ENCODE data around the gene MYLK.

The MYLK gene

GRCh38 chr3:123692671-123693070 lies 191.5 kb downstream of the MYLK start:
- no peak overlapping the region for H3K4me3 ChIP-seq
- DNase-seq (ENCODE audit: low read depth, low spot score): no peak
- no peaks in the 10 kb centered on the region for H3K36me3 ChIP-seq (ENCODE audit: insufficient read depth, low read length)
- H3K9me3 ChIP-seq (ENCODE audit: low read depth, low read length): no peaks in the 10 kb centered on the region
- no peak overlapping the region for H3K27ac ChIP-seq
- TF ChIP-seq FOXP2 (optimal IDR thresholded peaks at IDR 0.05; ENCODE audit: control extremely low read depth, extremely low read length, insufficient read depth): no peak
- no peak for TF ChIP-seq POLR2AphosphoS5 (IDR thresholded peaks at IDR 0.05; ENCODE audit: borderline replicate concordance, low read depth, low read length)
- no peak for TF ChIP-seq EZH2 (IDR thresholded peaks at IDR 0.05)
- H3K9ac ChIP-seq (ENCODE audit: insufficient read length): no peak overlapping the region

GRCh38 chr3:123692041-123692440 lies 192.1 kb downstream of the MYLK start:
- Histone ChIP-seq H3K36me3 (ENCODE audit: insufficient read depth, low read length) (no peaks in the 10 kb centered on the region), H3K9ac (ENCODE audit: insufficient read length) (no peak overlapping the region), H3K4me3 (no peak overlapping the region), H3K9me3 (ENCODE audit: low read depth, low read length) (no peaks in the 10 kb centered on the region), H3K27ac (no peak overlapping the region)
- DNase-seq (ENCODE audit: low read depth, low spot score): no peak
- TF ChIP-seq POLR2AphosphoS5 (IDR thresholded peaks at IDR 0.05; ENCODE audit: borderline replicate concordance, low read depth, low read length) (no peak), FOXP2 (optimal IDR thresholded peaks at IDR 0.05; ENCODE audit: control extremely low read depth, extremely low read length, insufficient read depth) (no peak), EZH2 (IDR thresholded peaks at IDR 0.05) (no peak)

GRCh38 chr3:123689831-123690230 lies 194.3 kb downstream of the MYLK start:
- TF ChIP-seq POLR2AphosphoS5 (IDR thresholded peaks at IDR 0.05; ENCODE audit: borderline replicate concordance, low read depth, low read length) (no peak), FOXP2 (optimal IDR thresholded peaks at IDR 0.05; ENCODE audit: control extremely low read depth, extremely low read length, insufficient read depth) (no peak), EZH2 (IDR thresholded peaks at IDR 0.05) (no peak)
- no peaks in the 10 kb centered on the region for H3K9me3 ChIP-seq (ENCODE audit: low read depth, low read length)
- no peak overlapping the region for H3K4me3 ChIP-seq
- H3K27ac ChIP-seq: no peak overlapping the region
- no peaks in the 10 kb centered on the region for H3K36me3 ChIP-seq (ENCODE audit: insufficient read depth, low read length)
- no peak for DNase-seq (ENCODE audit: low read depth, low spot score)
- H3K9ac ChIP-seq (ENCODE audit: insufficient read length): no peak overlapping the region

GRCh38 chr3:123688241-123688747 lies 195.8 kb downstream of the MYLK start:
- TF ChIP-seq EZH2 (IDR thresholded peaks at IDR 0.05) (no peak), POLR2AphosphoS5 (IDR thresholded peaks at IDR 0.05; ENCODE audit: borderline replicate concordance, low read depth, low read length) (no peak)
- DNase-seq (ENCODE audit: low read depth, low spot score): no peak
- H3K36me3 ChIP-seq (ENCODE audit: insufficient read depth, low read length): no peaks in the 10 kb centered on the region
- H3K4me3 ChIP-seq: no peak overlapping the region
- no peak overlapping the region for H3K9ac ChIP-seq (ENCODE audit: insufficient read length)
- no peak overlapping the region for H3K27ac ChIP-seq
- no peaks in the 10 kb centered on the region for H3K9me3 ChIP-seq (ENCODE audit: low read depth, low read length)

- DNase-seq (ENCODE audit: low read depth, low spot score): no peak
- H3K27ac ChIP-seq: no peak overlapping the region
- no peaks in the 10 kb centered on the region for H3K36me3 ChIP-seq (ENCODE audit: insufficient read depth, low read length)
- no peak overlapping the region for H3K4me3 ChIP-seq
- TF ChIP-seq EZH2 (IDR thresholded peaks at IDR 0.05) (no peak), FOXP2 (optimal IDR thresholded peaks at IDR 0.05; ENCODE audit: control extremely low read depth, extremely low read length, insufficient read depth) (no peak), POLR2AphosphoS5 (IDR thresholded peaks at IDR 0.05; ENCODE audit: borderline replicate concordance, low read depth, low read length) (no peak)
- H3K9ac ChIP-seq (ENCODE audit: insufficient read length): no peak overlapping the region
- no peaks in the 10 kb centered on the region for H3K9me3 ChIP-seq (ENCODE audit: low read depth, low read length)
These were observed 196.8 kb downstream of the MYLK start for GRCh38 chr3:123687286-123687685.

GRCh38 chr3:123686251-123686650 lies 197.9 kb downstream of the MYLK start:
- no peak overlapping the region for H3K4me3 ChIP-seq
- no peak overlapping the region for H3K27ac ChIP-seq
- TF ChIP-seq EZH2 (IDR thresholded peaks at IDR 0.05) (no peak), POLR2AphosphoS5 (IDR thresholded peaks at IDR 0.05; ENCODE audit: borderline replicate concordance, low read depth, low read length) (no peak), FOXP2 (optimal IDR thresholded peaks at IDR 0.05; ENCODE audit: control extremely low read depth, extremely low read length, insufficient read depth) (no peak)
- no peak overlapping the region for H3K9ac ChIP-seq (ENCODE audit: insufficient read length)
- no peak for DNase-seq (ENCODE audit: low read depth, low spot score)
- H3K36me3 ChIP-seq (ENCODE audit: insufficient read depth, low read length): no peaks in the 10 kb centered on the region
- no peaks in the 10 kb centered on the region for H3K9me3 ChIP-seq (ENCODE audit: low read depth, low read length)

GRCh38 chr3:123685780-123686179 lies 198.4 kb downstream of the MYLK start:
- TF ChIP-seq FOXP2 (optimal IDR thresholded peaks at IDR 0.05; ENCODE audit: control extremely low read depth, extremely low read length, insufficient read depth) (no peak), EZH2 (IDR thresholded peaks at IDR 0.05) (no peak)
- H3K36me3 ChIP-seq (ENCODE audit: insufficient read depth, low read length): no peaks in the 10 kb centered on the region
- H3K9ac ChIP-seq (ENCODE audit: insufficient read length): no peak overlapping the region
- H3K27ac ChIP-seq: no peak overlapping the region
- no peak overlapping the region for H3K4me3 ChIP-seq
- no peaks in the 10 kb centered on the region for H3K9me3 ChIP-seq (ENCODE audit: low read depth, low read length)
- no peak for DNase-seq (ENCODE audit: low read depth, low spot score)

- no peaks in the 10 kb centered on the region for H3K36me3 ChIP-seq (ENCODE audit: insufficient read depth, low read length)
These were observed 199.5 kb downstream of the MYLK start for GRCh38 chr3:123684636-123685035.

GRCh38 chr3:123684209-123684608 lies 199.9 kb downstream of the MYLK start:
- DNase-seq (ENCODE audit: low read depth, low spot score): no peak
- TF ChIP-seq EZH2 (IDR thresholded peaks at IDR 0.05): no peak
- no peak for TF ChIP-seq FOXP2 (optimal IDR thresholded peaks at IDR 0.05; ENCODE audit: control extremely low read depth, extremely low read length, insufficient read depth)
- no peaks in the 10 kb centered on the region for H3K36me3 ChIP-seq (ENCODE audit: insufficient read depth, low read length)

More at GRCh38 chr3:123684636-123685035, 199.5 kb downstream of the MYLK start:
- Histone ChIP-seq H3K9ac (ENCODE audit: insufficient read length) (no peak overlapping the region), H3K4me3 (no peak overlapping the region), H3K9me3 (ENCODE audit: low read depth, low read length) (no peaks in the 10 kb centered on the region), H3K27ac (no peak overlapping the region)
- TF ChIP-seq EZH2 (IDR thresholded peaks at IDR 0.05) (no peak), FOXP2 (optimal IDR thresholded peaks at IDR 0.05; ENCODE audit: control extremely low read depth, extremely low read length, insufficient read depth) (no peak), POLR2AphosphoS5 (IDR thresholded peaks at IDR 0.05; ENCODE audit: borderline replicate concordance, low read depth, low read length) (no peak)
- DNase-seq (ENCODE audit: low read depth, low spot score): no peak

More at GRCh38 chr3:123684209-123684608, 199.9 kb downstream of the MYLK start:
- H3K9ac ChIP-seq (ENCODE audit: insufficient read length): no peak overlapping the region
- no peak overlapping the region for H3K27ac ChIP-seq
- no peaks in the 10 kb centered on the region for H3K9me3 ChIP-seq (ENCODE audit: low read depth, low read length)
- H3K4me3 ChIP-seq: no peak overlapping the region

All from SK-N-MC (cell line).